ENCODE data around the gene EXOC6B. TPM values are rescaled to one million over a fixed set of nuclear protein-coding genes. Genes with fewer than 3 reads are reported as not detected.

Gene EXOC6B
- total RNA-seq, 2 donors from 2014 or later, result 51.3 to 68.9 TPM

GRCh38 chr2:72233211-72233610, 592.6 kb downstream of the EXOC6B start:
- H3K9ac ChIP-seq (ENCODE audit: extremely low read depth, low read length, poor library complexity, severe bottlenecking), result no peak overlapping the region
- no peaks in the 10 kb centered on the region for H3K27me3 ChIP-seq (ENCODE audit: control insufficient read depth, insufficient read depth, low read length, poor library complexity, severe bottlenecking)
- no peak overlapping the region for H3K4me3 Mint-ChIP-seq
- WGBS, 2 experiments (ENCODE audit: insufficient coverage in 1 of 2, insufficient read length in 1 of 2), result 77 to 83% methylated on average over 2 of the region's 2 CpGs
- no peaks in the 10 kb centered on the region for H3K27me3 Mint-ChIP-seq (ENCODE audit: insufficient read depth)
- peak; percentile 74 for DNase-seq
- no peaks in the 10 kb centered on the region for H3K36me3 Mint-ChIP-seq (ENCODE audit: low read depth)
- H3K4me3 ChIP-seq (ENCODE audit: low read length), result no peak overlapping the region
- H3K4me1 Mint-ChIP-seq, result peaks cover 14% of the 10 kb centered on the region
- no peaks in the 10 kb centered on the region for H3K36me3 ChIP-seq (ENCODE audit: control insufficient read depth, insufficient read depth, low read length)
- no peak overlapping the region for H3K27ac ChIP-seq (ENCODE audit: low read depth, low read length)
- TF ChIP-seq CTCF (conservative IDR thresholded peaks at IDR 0.05), result no peak
- peak overlapping the region; percentile 49 for H3K27ac Mint-ChIP-seq
- H3K4me1 ChIP-seq (ENCODE audit: control insufficient read depth, insufficient read depth, low read length), result no peaks in the 10 kb centered on the region
- H3K9me3 ChIP-seq (ENCODE audit: control insufficient read depth, low read length), result no peaks in the 10 kb centered on the region
- no peaks in the 10 kb centered on the region for H3K9me3 Mint-ChIP-seq

GRCh38 chr2:72222829-72223564, 602.8 kb downstream of the EXOC6B start:
- Mint-ChIP-seq H3K27ac (no peak overlapping the region), H3K4me3 (no peak overlapping the region), H3K9me3 (peaks cover 2% of the 10 kb centered on the region), H3K36me3 (ENCODE audit: low read depth) (no peaks in the 10 kb centered on the region), H3K27me3 (ENCODE audit: insufficient read depth) (no peaks in the 10 kb centered on the region), H3K4me1 (peaks cover 16% of the 10 kb centered on the region)
- no peak for TF ChIP-seq CTCF (conservative IDR thresholded peaks at IDR 0.05)
- H3K4me1 ChIP-seq (ENCODE audit: control insufficient read depth, insufficient read depth, low read length), result peaks cover 3% of the 10 kb centered on the region
- H3K27ac ChIP-seq (ENCODE audit: low read depth, low read length), result no peak overlapping the region
- H3K9ac ChIP-seq (ENCODE audit: extremely low read depth, low read length, poor library complexity, severe bottlenecking), result no peak overlapping the region
- H3K27me3 ChIP-seq (ENCODE audit: control insufficient read depth, insufficient read depth, low read length, poor library complexity, severe bottlenecking), result no peaks in the 10 kb centered on the region
- H3K36me3 ChIP-seq (ENCODE audit: control insufficient read depth, insufficient read depth, low read length), result no peaks in the 10 kb centered on the region
- no peak overlapping the region for H3K4me3 ChIP-seq (ENCODE audit: low read length)
- no peaks in the 10 kb centered on the region for H3K9me3 ChIP-seq (ENCODE audit: control insufficient read depth, low read length)
- DNase-seq, result no peak
- 81% methylated on average over 3 of the region's 3 CpGs; no CpG with 5 or more reads in 1 of the 2 experiments for WGBS, 2 experiments (ENCODE audit: insufficient coverage in 1 of 2, insufficient read length in 1 of 2)

- no peaks in the 10 kb centered on the region for H3K27me3 Mint-ChIP-seq (ENCODE audit: insufficient read depth)
- peak; percentile 91 for DNase-seq
- Histone ChIP-seq H3K9me3 (ENCODE audit: control insufficient read depth, low read length) (no peaks in the 10 kb centered on the region), H3K4me3 (ENCODE audit: low read length) (no peak overlapping the region), H3K36me3 (ENCODE audit: control insufficient read depth, insufficient read depth, low read length) (no peaks in the 10 kb centered on the region), H3K27ac (ENCODE audit: low read depth, low read length) (no peak overlapping the region), H3K27me3 (ENCODE audit: control insufficient read depth, insufficient read depth, low read length, poor library complexity, severe bottlenecking) (no peaks in the 10 kb centered on the region), H3K4me1 (ENCODE audit: control insufficient read depth, insufficient read depth, low read length) (peaks cover 3% of the 10 kb centered on the region), H3K9ac (ENCODE audit: extremely low read depth, low read length, poor library complexity, severe bottlenecking) (no peak overlapping the region)
- H3K27ac Mint-ChIP-seq, result no peak overlapping the region
- WGBS, 2 experiments (ENCODE audit: insufficient coverage in 1 of 2, insufficient read length in 1 of 2), result 50 to 73% methylated on average over 2 of the region's 2 CpGs
- H3K36me3 Mint-ChIP-seq (ENCODE audit: low read depth), result no peaks in the 10 kb centered on the region
- no peaks in the 10 kb centered on the region for H3K9me3 Mint-ChIP-seq
- H3K4me1 Mint-ChIP-seq, result peaks cover 16% of the 10 kb centered on the region
- H3K4me3 Mint-ChIP-seq, result no peak overlapping the region
- TF ChIP-seq CTCF (conservative IDR thresholded peaks at IDR 0.05), result peak; percentile 79
Measured at GRCh38 chr2:72220170-72220569, 605.7 kb downstream of the EXOC6B start.
